Measurements from ENCODE around the gene RIMBP2.

RIMBP2 gene

GRCh38 chr12:130644566-130644965 lies 71.5 kb downstream of the RIMBP2 start:
- no peaks in the 10 kb centered on the region for H3K36me3 ChIP-seq (ENCODE audit: insufficient read depth)
- TF ChIP-seq, protein P1, sequence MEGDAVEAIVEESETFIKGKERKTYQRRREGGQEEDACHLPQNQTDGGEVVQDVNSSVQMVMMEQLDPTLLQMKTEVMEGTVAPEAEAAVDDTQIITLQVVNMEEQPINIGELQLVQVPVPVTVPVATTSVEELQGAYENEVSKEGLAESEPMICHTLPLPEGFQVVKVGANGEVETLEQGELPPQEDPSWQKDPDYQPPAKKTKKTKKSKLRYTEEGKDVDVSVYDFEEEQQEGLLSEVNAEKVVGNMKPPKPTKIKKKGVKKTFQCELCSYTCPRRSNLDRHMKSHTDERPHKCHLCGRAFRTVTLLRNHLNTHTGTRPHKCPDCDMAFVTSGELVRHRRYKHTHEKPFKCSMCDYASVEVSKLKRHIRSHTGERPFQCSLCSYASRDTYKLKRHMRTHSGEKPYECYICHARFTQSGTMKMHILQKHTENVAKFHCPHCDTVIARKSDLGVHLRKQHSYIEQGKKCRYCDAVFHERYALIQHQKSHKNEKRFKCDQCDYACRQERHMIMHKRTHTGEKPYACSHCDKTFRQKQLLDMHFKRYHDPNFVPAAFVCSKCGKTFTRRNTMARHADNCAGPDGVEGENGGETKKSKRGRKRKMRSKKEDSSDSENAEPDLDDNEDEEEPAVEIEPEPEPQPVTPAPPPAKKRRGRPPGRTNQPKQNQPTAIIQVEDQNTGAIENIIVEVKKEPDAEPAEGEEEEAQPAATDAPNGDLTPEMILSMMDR (conservative IDR thresholded peaks at IDR 0.05; ENCODE audit: low read depth, low read length): no peak
- no peaks in the 10 kb centered on the region for H3K27me3 ChIP-seq (ENCODE audit: insufficient read depth, low read depth)
- no peak overlapping the region for H3K9ac ChIP-seq
- no peaks in the 10 kb centered on the region for H3K4me1 ChIP-seq (ENCODE audit: low read depth, poor library complexity, severe bottlenecking)
- no peak overlapping the region for H3K27ac ChIP-seq
- no peak overlapping the region for H2AFZ ChIP-seq (ENCODE audit: low read depth)
- no peaks in the 10 kb centered on the region for H4K20me1 ChIP-seq (ENCODE audit: insufficient read depth)
- H3K79me2 ChIP-seq (ENCODE audit: insufficient read depth, low read depth): no peaks in the 10 kb centered on the region
- H3K4me2 ChIP-seq: no peak overlapping the region
- H3K4me3 ChIP-seq (IDR thresholded peaks at IDR 0.05; ENCODE audit: insufficient read depth, low read depth, low read length): no peak overlapping the region

DNA sequence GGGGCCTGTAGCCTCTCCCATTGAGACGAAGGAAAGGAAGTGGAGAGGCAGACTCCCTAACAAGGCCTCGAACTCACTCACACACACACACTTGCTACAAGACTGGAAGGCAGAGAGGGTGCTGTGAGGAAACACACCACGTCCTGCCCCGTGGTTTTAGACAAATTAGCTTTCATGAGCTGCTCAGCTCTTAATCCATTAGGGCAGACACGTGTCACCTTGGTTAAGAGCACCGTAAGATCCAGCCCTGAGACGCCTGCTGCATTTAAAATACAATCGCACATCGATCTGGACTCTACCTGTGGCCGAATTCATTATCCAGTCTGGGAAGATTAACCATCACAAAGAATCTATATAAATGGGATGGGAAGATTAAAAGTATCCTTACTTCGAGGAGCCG lies 72.0 kb downstream of the RIMBP2 start:
- Histone ChIP-seq H4K20me1 (ENCODE audit: insufficient read depth) (no peaks in the 10 kb centered on the region), H3K27ac (no peak overlapping the region), H3K36me3 (ENCODE audit: insufficient read depth) (no peaks in the 10 kb centered on the region), H3K9ac (no peak overlapping the region), H3K4me3 (IDR thresholded peaks at IDR 0.05; ENCODE audit: insufficient read depth, low read depth, low read length) (no peak overlapping the region), H3K79me2 (ENCODE audit: insufficient read depth, low read depth) (no peaks in the 10 kb centered on the region), H3K4me2 (no peak overlapping the region), H3K4me1 (ENCODE audit: low read depth, poor library complexity, severe bottlenecking) (no peaks in the 10 kb centered on the region), H3K27me3 (ENCODE audit: insufficient read depth, low read depth) (no peaks in the 10 kb centered on the region), H2AFZ (ENCODE audit: low read depth) (no peak overlapping the region)
- TF ChIP-seq, protein P1 (conservative IDR thresholded peaks at IDR 0.05; ENCODE audit: low read depth, low read length): no peak

- Histone ChIP-seq H3K4me2 (no peak overlapping the region), H2AFZ (ENCODE audit: low read depth) (no peak overlapping the region), H3K27ac (no peak overlapping the region), H3K9ac (no peak overlapping the region), H3K4me1 (ENCODE audit: low read depth, poor library complexity, severe bottlenecking) (no peaks in the 10 kb centered on the region), H4K20me1 (ENCODE audit: insufficient read depth) (no peaks in the 10 kb centered on the region), H3K27me3 (ENCODE audit: insufficient read depth, low read depth) (no peaks in the 10 kb centered on the region), H3K79me2 (ENCODE audit: insufficient read depth, low read depth) (no peaks in the 10 kb centered on the region), H3K4me3 (IDR thresholded peaks at IDR 0.05; ENCODE audit: insufficient read depth, low read depth, low read length) (no peak overlapping the region), H3K36me3 (ENCODE audit: insufficient read depth) (no peaks in the 10 kb centered on the region)
- TF ChIP-seq, protein P1 (conservative IDR thresholded peaks at IDR 0.05; ENCODE audit: low read depth, low read length): no peak
These were observed 73.2 kb downstream of the RIMBP2 start for GRCh38 chr12:130642856-130643255.

DNA sequence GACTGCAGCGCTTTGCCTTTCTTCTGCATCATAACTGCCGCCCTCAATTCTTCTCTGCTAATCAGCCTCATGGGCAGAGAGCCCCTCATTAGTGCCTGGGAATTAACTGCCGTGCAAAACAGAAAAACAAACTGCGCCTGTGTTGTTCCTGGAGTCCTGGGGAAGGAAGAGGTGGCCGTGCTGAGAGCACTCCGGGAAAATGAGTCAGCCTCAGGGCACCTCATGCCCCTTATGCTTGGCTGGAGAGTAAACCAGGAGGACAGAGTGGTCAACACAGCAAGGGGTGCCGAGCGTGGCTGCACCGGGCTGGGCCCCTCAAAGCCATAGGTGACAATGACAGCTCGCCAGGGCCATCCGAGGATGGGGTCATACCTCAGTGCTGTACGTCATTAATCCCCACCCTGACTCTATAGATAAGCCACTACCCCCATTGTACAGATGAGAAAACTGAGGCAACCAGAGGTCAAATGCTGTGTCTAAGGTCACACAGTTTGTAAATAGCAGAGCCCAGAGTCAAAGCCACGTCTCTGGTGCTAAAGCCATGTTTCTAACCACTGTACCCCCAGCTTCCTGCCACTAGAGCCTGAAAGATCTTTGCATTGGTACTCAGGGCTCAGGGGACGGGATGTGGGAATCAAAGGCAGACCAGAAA lies 74.4 kb downstream of the RIMBP2 start:
- no peak overlapping the region for H3K4me2 ChIP-seq
- no peak overlapping the region for H3K27ac ChIP-seq
- H3K79me2 ChIP-seq (ENCODE audit: insufficient read depth, low read depth): no peaks in the 10 kb centered on the region
- H3K36me3 ChIP-seq (ENCODE audit: insufficient read depth): no peaks in the 10 kb centered on the region
- TF ChIP-seq, protein P1 (conservative IDR thresholded peaks at IDR 0.05; ENCODE audit: low read depth, low read length): no peak
- no peak overlapping the region for H2AFZ ChIP-seq (ENCODE audit: low read depth)
- no peak overlapping the region for H3K9ac ChIP-seq
- H4K20me1 ChIP-seq (ENCODE audit: insufficient read depth): no peaks in the 10 kb centered on the region
- no peaks in the 10 kb centered on the region for H3K4me1 ChIP-seq (ENCODE audit: low read depth, poor library complexity, severe bottlenecking)
- no peak overlapping the region for H3K4me3 ChIP-seq (IDR thresholded peaks at IDR 0.05; ENCODE audit: insufficient read depth, low read depth, low read length)
- H3K27me3 ChIP-seq (ENCODE audit: insufficient read depth, low read depth): no peaks in the 10 kb centered on the region
